HG02943 (cell line): ENCODE data around the gene SHANK3.

ENCODE experiments used
- ATAC-seq: cut with Tn5 transposase; IDR thresholded peaks from one replicate; pipeline ENCODE4 v1.9.1; 2021; ENCODE audit warnings: mild to moderate bottlenecking, low read depth, moderate library complexity; ENCODE audit not compliant: unreplicated experiment

SHANK3 gene

DNA sequence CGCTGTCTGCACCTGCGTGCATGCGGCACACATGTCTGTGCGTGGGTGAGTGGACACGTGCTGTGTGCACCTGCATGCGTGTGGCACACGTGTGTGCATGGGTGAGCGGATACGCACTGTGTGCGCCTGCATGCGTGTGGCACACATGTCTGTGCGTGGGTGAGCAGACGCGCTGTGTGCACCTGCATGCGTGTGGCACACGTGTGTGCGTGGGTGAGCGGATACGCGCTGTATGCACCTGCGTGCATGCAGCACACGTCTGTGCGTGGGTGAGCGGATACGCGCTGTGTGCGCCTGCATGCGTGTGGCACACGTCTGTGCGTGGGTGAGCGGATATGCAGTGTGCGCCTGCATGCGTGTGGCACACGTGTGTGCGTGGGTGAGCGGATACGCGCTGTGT lies 38.3 kb downstream of the SHANK3 start:
- no peak for ATAC-seq

- ATAC-seq, result no peak
Observed at GRCh38 chr22:50711446-50712340, 39.1 kb downstream of the SHANK3 start.

DNA sequence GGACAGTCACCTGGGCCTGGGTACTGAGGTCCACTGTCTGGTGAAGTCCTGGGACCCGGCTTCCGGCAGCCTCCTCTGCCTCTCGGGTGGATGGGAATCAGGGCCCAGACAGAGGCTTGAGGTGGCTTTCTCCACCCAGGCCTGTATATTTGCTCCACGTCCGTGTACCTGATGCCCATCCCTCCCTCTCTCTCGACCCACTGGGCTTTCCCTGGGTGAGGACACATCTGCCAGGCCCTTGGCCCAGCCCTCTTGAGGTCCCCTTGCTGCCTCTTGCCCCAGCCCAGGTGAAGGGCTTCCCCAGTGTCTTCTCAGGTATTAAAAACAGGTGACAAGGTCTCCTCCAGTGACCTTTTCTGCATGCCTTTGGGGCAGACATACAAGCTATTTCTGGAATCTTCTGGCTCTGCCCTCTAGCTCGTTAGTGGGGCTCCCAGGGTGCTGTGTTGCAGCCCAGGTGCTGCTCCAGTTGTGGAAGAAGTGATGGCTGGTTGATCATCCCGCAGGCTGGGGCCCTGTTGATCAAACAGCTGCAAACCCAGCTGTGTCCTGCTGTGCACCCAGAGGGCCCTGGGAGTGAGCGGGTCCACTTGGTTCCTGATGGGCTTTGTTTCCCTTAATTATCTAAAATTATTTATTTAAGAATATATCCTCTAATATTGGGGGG lies 39.9 kb downstream of the SHANK3 start:
- no peak for ATAC-seq

GRCh38 chr22:50713008-50713385 lies 40.4 kb downstream of the SHANK3 start:
- ATAC-seq, result no peak

DNA sequence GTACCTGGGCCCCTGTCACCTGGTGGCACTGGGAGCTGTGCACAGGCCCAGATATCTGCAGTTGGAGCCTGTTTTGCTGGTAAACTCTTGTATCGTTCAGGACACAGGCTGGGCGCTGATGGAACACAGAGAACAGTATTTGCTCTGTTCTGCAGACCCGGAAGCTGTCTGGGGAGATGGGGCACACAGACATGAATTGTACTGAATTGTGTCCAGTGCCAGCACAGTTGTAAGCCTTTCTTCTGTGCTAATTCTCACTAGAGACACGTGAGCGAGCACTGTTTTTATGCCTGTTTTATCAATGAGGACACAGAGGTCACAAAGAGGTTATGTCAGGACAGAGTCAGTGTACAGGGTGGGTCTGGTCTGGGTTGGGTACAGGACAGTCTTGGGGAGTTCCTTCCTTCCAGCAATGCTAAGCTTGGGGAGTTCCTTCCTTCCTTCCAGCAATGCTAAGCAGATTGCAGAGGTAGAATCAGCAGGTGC lies 41.0 kb downstream of the SHANK3 start:
- ATAC-seq, result no peak

GRCh38 chr22:50714150-50714549 lies 41.5 kb downstream of the SHANK3 start:
- no peak for ATAC-seq

DNA sequence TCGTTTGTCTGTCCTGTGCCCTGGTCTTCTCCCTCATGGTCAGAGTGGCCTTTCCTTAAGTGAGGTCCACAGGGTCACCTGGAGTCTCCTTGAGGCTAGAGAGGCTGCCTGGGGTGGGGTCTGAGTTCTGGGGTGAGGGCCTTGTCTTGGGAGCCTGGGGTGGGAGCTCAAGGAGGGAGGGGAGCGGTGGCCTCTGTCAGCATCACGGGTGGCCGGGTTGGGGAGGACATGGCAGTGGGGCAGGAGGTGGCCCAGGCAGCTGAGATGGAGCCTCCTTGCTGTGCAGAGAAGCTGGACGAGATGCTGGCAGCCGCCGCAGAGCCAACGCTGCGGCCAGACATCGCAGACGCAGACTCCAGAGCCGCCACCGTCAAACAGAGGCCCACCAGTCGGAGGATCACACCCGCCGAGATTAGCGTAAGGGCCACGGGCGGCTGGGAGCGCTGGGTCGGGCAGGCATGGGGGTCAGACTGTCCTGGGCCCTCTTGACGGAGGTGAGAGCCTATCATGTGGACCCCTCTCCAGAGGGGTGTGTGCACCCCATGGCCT lies 42.1 kb downstream of the SHANK3 start:
- ATAC-seq, result no peak

GRCh38 chr22:50715250-50715649 lies 42.6 kb downstream of the SHANK3 start:
- no peak for ATAC-seq

GRCh38 chr22:50715776-50716175 lies 43.2 kb downstream of the SHANK3 start:
- no peak for ATAC-seq

DNA sequence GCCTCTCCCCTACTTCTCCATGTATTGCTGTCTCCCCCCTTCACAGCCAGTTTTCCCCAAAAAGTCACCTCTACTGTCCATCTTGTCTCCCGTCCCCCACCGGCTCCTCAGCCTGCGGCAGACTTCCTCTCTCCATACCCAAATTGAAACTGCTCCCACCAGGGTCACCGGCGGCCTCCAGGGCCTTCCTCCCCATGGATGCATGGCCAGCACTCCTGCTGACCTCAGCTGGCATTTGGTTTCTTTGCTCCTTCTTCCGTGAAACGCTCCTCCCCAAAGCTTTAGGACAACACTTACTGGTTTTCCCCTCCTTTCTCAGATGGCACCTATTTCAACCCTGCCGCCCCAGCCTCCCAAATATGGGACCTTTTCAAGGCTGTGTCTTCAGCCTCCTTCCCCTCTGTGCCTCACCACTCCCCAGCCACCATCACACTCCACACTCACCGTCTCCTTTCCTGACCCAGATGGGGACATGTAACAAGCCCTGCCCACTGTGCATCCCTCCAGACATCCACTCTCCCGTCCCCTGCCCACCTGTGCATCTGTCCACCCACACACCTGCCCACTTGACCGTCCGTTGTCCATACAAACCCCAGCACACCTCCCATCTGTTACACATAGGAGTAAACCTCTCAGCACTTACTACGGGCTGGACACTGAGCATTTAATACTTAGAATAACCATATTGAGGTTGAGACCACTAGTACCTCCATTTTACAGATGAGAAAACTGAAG lies 43.8 kb downstream of the SHANK3 start:
- ATAC-seq, result no peak

- ATAC-seq, result no peak
Observed at GRCh38 chr22:50717709-50718351, 45.2 kb downstream of the SHANK3 start.

DNA sequence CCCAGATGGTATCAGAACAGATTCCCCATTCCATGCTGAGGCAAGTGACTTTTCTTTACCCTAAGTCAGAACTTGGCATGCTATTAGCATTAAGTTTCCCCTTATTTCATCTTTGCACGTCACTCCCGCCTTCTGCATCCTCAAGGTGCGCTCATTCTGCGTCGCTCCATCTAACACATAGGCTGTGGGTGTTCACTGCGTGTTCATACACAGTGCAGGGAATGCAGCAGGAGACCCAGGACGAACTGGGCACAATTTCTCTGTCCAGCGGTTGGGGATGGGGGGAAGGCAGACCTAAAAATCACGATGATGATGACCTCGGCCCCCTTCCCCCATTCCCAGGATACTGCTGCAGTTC lies 45.7 kb downstream of the SHANK3 start:
- ATAC-seq, result no peak

DNA sequence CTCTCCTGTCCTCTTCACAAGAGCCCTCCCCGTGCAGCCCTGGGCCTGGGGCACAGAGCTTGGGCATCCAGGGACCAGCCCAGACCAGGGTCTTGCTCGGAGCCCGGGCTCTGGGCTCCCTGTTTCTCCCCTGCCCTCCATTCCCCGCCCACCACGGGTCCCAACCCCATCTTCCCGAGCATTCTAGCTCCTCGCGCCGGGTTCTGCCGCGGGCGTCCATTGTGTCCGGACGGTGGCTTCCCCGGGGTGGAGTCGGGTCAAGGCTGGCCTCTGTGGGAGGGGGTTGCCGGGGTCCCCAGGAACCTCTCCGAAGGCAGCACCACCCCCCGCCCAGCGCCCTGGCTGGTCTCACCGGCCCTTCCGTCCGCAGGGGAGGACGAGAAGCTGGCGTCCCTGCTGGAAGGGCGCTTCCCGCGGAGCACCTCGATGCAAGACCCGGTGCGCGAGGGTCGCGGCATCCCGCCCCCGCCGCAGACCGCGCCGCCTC lies 47.2 kb downstream of the SHANK3 start:
- ATAC-seq, result no peak

DNA sequence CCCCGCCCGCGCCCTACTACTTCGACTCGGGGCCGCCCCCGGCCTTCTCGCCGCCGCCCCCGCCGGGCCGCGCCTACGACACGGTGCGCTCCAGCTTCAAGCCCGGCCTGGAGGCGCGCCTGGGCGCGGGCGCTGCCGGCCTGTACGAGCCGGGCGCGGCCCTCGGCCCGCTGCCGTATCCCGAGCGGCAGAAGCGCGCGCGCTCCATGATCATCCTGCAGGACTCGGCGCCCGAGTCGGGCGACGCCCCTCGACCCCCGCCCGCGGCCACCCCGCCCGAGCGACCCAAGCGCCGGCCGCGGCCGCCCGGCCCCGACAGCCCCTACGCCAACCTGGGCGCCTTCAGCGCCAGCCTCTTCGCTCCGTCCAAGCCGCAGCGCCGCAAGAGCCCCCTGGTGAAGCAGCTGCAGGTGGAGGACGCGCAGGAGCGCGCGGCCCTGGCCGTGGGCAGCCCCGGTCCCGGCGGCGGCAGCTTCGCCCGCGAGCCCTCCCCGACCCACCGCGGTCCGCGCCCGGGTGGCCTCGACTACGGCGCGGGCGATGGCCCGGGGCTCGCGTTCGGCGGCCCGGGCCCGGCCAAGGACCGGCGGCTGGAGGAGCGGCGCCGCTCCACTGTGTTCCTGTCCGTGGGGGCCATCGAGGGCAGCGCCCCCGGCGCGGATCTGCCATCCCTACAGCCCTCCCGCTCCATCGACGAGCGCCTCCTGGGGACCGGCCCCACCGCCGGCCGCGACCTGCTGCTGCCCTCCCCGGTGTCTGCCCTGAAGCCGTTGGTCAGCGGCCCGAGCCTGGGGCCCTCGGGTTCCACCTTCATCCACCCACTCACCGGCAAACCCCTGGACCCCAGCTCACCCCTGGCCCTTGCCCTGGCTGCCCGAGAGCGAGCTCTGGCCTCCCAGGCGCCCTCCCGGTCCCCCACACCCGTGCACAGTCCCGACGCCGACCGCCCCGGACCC lies 48.0 kb downstream of the SHANK3 start:
- ATAC-seq, result no peak

DNA sequence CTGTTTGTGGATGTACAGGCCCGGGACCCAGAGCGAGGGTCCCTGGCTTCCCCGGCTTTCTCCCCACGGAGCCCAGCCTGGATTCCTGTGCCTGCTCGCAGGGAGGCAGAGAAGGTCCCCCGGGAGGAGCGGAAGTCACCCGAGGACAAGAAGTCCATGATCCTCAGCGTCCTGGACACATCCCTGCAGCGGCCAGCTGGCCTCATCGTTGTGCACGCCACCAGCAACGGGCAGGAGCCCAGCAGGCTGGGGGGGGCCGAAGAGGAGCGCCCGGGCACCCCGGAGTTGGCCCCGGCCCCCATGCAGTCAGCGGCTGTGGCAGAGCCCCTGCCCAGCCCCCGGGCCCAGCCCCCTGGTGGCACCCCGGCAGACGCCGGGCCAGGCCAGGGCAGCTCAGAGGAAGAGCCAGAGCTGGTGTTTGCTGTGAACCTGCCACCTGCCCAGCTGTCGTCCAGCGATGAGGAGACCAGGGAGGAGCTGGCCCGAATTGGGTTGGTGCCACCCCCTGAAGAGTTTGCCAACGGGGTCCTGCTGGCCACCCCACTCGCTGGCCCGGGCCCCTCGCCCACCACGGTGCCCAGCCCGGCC lies 48.7 kb downstream of the SHANK3 start:
- ATAC-seq, result no peak

DNA sequence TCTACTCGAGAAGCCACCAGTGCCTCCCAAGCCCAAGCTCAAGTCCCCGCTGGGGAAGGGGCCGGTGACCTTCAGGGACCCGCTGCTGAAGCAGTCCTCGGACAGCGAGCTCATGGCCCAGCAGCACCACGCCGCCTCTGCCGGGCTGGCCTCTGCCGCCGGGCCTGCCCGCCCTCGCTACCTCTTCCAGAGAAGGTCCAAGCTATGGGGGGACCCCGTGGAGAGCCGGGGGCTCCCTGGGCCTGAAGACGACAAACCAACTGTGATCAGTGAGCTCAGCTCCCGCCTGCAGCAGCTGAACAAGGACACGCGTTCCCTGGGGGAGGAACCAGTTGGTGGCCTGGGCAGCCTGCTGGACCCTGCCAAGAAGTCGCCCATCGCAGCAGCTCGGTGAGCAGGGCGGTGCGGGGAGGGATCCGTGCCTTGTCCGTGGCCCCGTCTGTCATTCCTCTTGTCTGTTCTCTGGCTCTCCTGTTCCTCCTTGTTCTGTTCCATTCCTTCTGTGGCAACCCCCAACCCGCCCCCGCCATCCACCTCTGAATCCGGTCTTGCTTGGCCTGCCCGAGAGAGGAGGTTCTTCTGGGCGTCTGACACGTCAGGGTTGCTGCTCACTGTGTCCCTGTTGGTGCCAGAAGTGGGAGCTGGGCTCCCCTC lies 49.6 kb downstream of the SHANK3 start:
- ATAC-seq, result no peak
